Measurements from ENCODE around the gene GTF2H4. TPM values are rescaled to one million over a fixed set of nuclear protein-coding genes. Genes with fewer than 3 reads are reported as not detected.

GTF2H4 gene
- total and polyA plus RNA-seq, 2 experiments from 2014 or later: 20.7 to 25.8 TPM

- Histone ChIP-seq H3K27me3 (no peaks in the 10 kb centered on the region), H3K4me3 (peak overlapping the region; percentile 27), H3K9me3 (ENCODE audit: low read depth) (no peaks in the 10 kb centered on the region), H3K36me3 (peaks cover 16% of the 10 kb centered on the region), H3K4me1 (ENCODE audit: low read depth) (peaks cover 21% of the 10 kb centered on the region), H3K27ac (peak overlapping the region; percentile 90)
- DNase-seq (ENCODE audit: low read depth in 1 of 2, low spot score in 1 of 2): peak in 1 of 2 donors; percentile 24
- TF ChIP-seq, protein P1, sequence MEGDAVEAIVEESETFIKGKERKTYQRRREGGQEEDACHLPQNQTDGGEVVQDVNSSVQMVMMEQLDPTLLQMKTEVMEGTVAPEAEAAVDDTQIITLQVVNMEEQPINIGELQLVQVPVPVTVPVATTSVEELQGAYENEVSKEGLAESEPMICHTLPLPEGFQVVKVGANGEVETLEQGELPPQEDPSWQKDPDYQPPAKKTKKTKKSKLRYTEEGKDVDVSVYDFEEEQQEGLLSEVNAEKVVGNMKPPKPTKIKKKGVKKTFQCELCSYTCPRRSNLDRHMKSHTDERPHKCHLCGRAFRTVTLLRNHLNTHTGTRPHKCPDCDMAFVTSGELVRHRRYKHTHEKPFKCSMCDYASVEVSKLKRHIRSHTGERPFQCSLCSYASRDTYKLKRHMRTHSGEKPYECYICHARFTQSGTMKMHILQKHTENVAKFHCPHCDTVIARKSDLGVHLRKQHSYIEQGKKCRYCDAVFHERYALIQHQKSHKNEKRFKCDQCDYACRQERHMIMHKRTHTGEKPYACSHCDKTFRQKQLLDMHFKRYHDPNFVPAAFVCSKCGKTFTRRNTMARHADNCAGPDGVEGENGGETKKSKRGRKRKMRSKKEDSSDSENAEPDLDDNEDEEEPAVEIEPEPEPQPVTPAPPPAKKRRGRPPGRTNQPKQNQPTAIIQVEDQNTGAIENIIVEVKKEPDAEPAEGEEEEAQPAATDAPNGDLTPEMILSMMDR (IDR thresholded peaks at IDR 0.05; ENCODE audit: low read depth, low read length): no peak
These were observed 7.0 kb downstream of the GTF2H4 start for GRCh38 chr6:30914854-30915590.

- H3K27me3 ChIP-seq: no peaks in the 10 kb centered on the region
- peaks cover 18% of the 10 kb centered on the region for H3K36me3 ChIP-seq
- H3K4me3 ChIP-seq: no peak overlapping the region
- H3K9me3 ChIP-seq (ENCODE audit: low read depth): no peaks in the 10 kb centered on the region
- TF ChIP-seq, protein P1 (IDR thresholded peaks at IDR 0.05; ENCODE audit: low read depth, low read length): peak; percentile 70
- peak; percentile 75 to 81 for DNase-seq (ENCODE audit: low read depth in 1 of 2, low spot score in 1 of 2)
- peaks cover 21% of the 10 kb centered on the region for H3K4me1 ChIP-seq (ENCODE audit: low read depth)
- peak overlapping the region; percentile 90 for H3K27ac ChIP-seq
These were observed 7.6 kb downstream of the GTF2H4 start for GRCh38 chr6:30915591-30915946.

- H3K27ac ChIP-seq: no peak overlapping the region
- H3K4me3 ChIP-seq: no peak overlapping the region
- no peak for DNase-seq (ENCODE audit: low read depth in 1 of 2, low spot score in 1 of 2)
- H3K4me1 ChIP-seq (ENCODE audit: low read depth): peaks cover 21% of the 10 kb centered on the region
- H3K27me3 ChIP-seq: no peaks in the 10 kb centered on the region
- H3K9me3 ChIP-seq (ENCODE audit: low read depth): no peaks in the 10 kb centered on the region
- TF ChIP-seq, protein P1 (IDR thresholded peaks at IDR 0.05; ENCODE audit: low read depth, low read length): no peak
- peaks cover 10% of the 10 kb centered on the region for H3K36me3 ChIP-seq
These were observed 9.0 kb downstream of the GTF2H4 start for GRCh38 chr6:30917041-30917440.

GRCh38 chr6:30917487-30917886 lies 9.5 kb downstream of the GTF2H4 start:
- H3K4me1 ChIP-seq (ENCODE audit: low read depth): peaks cover 21% of the 10 kb centered on the region
- TF ChIP-seq, protein P1 (IDR thresholded peaks at IDR 0.05; ENCODE audit: low read depth, low read length): no peak

DNA sequence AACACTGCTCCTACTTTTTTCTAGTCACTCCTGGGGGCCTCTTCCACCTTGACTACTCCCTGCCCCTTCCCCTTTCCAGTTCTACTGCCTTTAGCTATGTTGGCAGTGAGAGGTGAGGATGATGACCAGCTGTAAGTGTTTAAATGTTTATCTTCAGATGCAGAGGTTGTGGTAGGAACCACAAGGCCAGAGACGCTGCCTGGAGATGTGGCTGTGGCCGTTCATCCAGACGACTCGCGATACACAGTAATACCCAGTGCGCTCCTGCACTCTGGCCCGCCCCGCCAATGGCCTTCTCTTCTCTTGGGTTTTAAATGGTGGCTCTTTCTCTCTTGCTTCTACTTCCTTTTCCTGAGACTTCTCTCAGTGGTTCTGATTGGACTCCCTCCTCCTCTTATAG lies 10.7 kb downstream of the GTF2H4 start:
- H3K36me3 ChIP-seq: peaks cover 10% of the 10 kb centered on the region
- no peaks in the 10 kb centered on the region for H3K27me3 ChIP-seq
- TF ChIP-seq, protein P1 (IDR thresholded peaks at IDR 0.05; ENCODE audit: low read depth, low read length): no peak
- H3K9me3 ChIP-seq (ENCODE audit: low read depth): no peaks in the 10 kb centered on the region
- H3K4me3 ChIP-seq: no peak overlapping the region
- no peak for DNase-seq (ENCODE audit: low read depth in 1 of 2, low spot score in 1 of 2)
- H3K4me1 ChIP-seq (ENCODE audit: low read depth): peaks cover 21% of the 10 kb centered on the region
- H3K27ac ChIP-seq: no peak overlapping the region

More at GRCh38 chr6:30917487-30917886, 9.5 kb downstream of the GTF2H4 start:
- H3K9me3 ChIP-seq (ENCODE audit: low read depth): no peaks in the 10 kb centered on the region
- no peak for DNase-seq (ENCODE audit: low read depth in 1 of 2, low spot score in 1 of 2)
- H3K4me3 ChIP-seq: no peak overlapping the region
- H3K36me3 ChIP-seq: peaks cover 10% of the 10 kb centered on the region
- H3K27me3 ChIP-seq: no peaks in the 10 kb centered on the region
- H3K27ac ChIP-seq: no peak overlapping the region

All from cardiac muscle cell (in vitro differentiated cells and primary cell).